Transverse colon (tissue), 4 donors: ENCODE measurements around the gene YWHAG.

Experiments used
- CTCF ChIP-seq, 5 experiments: fragments of 200-600 bp in 3 of 5; fragments of 450-650 bp in 2 of 5; sonication (generic) in 3 of 5; IDR thresholded peaks; 1 replicate in 2 of 5; 2 replicates in 3 of 5; pipeline ENCODE4 v1.5.1; 2016 to 2017; ENCODE audit warnings: antibody characterized with exemption in 5 of 5, inconsistent platforms in 3 of 5, mild to moderate bottlenecking in 2 of 5, moderate library complexity in 1 of 5
- POLR2AphosphoS5 ChIP-seq, 3 donors: sonication (generic); formaldehyde crosslinking; IDR thresholded peaks; one replicate each; pipeline ENCODE4 v1.6.1; 2016; ENCODE audit warnings: antibody characterized with exemption in 3 of 3

GRCh38 chr7:76358481-76359110 lies at the start of gene YWHAG:
- no peak for TF ChIP-seq CTCF (IDR thresholded peaks at IDR 0.05)
- TF ChIP-seq POLR2AphosphoS5 (IDR thresholded peaks at IDR 0.05), result peak; percentile 99 to 100 (median 100)
